ENCODE data around the gene FBN3.

Gene FBN3

DNA sequence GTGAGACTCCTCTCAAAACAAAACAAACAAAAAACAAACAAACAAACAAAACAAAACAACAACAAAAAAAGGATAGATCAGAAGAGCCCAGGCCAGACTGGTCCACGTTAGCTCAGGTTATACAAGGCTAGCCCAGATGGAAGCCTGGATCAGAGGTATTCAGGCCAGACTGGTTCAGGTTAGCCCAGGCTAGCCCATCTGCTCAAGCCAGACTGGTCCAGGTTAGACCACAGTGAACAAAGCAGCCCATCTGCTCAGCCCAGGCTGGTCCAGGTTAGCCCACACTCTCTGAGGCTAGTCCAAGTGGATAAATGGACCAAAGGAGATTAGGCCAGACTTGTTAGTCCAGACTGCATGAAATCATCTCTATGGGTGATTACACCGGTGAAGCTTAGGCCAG lies 55.7 kb downstream of the FBN3 start:
- DNase-seq = no peak

DNA sequence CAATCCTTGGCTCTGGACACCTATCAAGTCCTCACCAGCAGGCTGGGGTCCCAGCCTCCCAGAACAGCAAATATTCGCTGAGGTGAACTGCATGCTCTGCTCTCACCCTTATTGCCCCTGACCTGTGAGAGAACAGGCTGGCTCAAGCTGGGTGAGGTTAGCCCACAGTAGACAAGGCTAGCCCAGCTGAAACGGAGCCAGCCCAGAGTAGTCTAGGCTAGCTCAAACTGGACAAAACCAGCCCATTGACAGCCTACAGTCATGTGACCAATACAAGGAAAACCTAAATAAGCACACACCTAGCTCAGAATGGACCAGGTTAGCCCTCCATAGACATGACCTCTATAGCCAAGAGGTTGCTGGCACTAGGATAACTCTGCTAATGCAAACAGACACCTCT lies 58.4 kb downstream of the FBN3 start:
- no peak for DNase-seq

DNA sequence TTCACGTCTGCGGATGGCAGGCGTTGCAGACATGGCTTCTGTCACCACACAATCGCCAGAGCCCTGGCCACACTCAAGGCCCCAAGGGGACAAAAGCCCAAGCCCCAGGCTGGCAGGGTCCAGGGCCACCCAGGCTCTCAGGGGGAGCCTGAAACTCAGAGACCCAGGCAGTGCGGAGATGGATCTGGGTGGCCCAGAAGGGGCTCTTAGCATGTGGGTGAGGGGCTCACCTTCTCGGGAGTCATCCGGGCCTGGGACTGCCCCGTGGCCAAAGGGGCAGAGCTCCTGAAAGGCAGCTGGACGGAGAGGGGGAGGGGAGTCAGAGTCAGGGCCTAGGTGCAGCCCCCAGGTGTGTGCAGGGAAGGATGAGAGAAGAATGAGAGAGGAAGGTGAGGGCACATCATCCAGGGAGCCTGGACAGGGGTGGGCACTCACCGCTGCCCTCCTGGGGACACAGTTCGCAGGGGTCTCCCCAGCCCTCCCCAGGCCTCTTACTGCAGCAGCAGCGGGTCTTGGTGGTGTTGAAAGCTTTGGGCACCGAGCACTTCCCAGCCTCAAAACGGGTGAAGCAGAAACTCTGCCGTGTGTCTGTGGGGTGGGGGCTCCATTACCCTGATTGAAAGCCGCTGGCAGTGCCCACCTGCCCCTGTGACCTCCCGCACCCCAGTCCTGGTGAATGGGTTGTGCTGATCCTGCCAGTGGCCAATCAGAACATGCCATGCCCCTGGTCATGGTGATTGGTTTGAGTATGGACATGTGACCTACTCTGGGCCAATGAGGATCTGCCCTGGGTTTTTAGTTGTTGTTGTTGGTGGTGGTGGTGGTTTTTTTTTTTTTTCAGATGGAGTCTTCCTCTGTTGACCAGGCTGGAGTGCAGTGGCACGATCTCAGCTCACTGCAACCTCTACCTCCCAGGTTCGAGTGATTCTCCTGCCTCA lies 59.5 kb downstream of the FBN3 start:
- no peak for DNase-seq

DNA sequence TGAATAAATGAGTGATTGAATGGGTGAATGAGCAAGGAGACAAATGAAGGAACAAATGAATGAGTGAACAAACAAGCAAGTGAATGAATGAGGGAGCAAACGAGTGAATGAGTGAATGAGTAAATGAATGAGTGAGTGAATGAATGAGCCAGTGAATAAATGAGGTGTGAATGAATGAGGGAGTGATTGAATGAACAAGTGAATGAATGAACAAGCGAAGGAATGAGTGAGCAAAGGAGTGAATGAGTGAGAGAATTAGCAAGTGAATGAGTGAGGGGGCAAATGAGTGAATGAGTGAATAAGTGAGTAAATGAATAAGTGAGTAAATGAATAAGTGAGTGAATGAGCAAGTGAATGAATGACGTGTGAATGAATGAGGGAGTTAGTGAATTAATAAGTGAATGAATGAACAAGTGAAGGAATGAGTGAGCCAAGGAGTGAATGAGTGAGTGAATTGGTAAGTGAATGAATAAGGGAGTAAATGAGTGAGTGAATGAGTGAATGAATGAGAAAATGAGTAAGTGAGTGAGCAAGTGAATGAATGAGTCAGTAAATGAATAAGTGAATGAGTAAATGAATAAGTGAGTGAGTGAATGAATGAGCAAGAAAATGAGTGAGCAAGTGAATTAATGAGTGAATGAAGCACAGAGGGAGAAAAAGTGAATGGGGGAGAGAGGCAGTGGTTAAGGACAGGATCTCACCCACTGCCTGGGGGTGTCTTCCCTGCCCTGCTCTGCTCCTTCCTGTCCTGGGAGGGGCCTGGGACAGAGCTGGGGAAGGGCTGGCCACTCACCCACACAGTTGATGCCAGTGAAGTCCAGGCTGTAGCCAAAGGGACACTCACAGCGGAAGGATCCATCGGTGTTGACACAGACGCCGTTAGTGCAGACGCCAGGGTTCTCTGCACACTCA lies 60.4 kb downstream of the FBN3 start:
- no peak for DNase-seq

DNA sequence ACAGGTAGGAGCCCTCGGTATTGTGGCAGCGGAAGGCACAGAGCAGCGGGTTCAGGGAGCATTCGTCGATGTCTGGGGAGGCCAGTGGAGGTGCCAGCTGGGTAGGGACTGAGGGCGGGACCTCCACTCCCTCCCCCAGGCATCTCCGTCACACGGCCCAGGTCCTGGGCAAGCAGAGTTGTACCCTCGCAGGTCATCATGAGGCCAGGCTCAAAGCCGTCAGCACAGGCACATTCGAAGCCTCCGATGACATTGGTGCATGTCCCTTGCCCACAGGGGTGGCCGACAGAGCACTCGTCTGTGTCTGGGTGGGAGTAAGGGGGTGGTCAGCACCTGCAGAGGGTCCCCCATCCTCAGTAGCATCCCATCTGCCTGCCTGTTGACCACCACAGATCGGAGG lies 61.5 kb downstream of the FBN3 start:
- no peak for DNase-seq

DNA sequence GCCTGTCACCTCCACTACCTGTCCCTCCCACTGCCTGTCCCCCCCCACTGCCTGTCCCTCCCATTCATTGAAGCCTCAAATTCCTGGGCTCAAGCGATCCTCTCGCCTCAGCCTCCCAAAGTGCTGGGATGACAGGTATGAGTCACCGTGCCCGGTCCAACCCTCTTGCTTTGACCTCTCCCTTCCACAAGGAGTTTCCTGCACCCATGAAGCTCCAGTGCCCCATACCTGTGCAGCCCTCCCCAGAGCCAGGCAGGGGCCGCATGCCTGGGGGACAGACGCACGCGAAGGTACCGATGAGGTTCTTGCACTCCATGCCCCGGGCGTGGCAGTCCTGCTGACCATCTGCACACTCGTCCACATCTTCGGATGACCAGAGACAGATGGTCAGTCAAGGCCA lies 62.5 kb downstream of the FBN3 start:
- DNase-seq = no peak

DNA sequence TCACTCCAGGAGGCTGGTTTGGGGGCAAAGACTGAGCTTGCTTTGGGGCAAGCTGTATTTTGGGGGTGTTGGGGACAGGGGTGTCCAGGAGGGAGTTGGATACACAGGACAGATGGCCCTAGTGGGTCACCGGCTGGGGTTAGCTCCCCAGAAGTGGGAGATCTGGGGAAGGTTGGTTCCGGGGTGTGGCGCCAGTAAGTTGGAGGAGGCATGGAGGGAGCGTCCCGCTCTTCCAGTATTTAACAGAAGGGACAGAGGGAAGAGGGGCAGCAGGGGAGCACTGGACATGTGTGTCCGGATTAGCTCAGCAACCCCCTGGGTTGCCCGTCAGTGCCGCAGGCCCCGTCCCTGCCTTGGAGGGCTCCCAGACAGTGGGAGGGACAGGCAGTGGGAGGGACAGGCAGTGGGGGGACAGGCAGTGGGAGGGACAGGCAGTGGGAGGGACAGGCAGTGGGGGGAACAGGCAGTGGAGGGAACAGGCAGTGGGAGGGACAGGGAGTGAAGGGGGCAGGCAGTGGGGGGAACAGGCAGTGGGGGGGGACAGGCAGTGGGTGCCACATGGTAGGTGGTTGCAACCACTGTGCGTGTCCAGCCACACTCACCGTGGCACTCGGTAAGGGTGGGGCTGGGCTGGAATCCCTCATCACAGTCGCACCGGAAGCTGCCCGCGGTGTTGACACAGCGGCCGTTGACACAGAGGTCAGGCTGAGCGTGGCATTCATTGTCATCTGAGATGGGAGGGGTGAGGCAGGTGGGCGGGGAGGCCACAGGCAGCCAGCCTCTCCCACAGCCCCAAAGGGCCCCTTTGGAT lies 63.6 kb downstream of the FBN3 start:
- DNase-seq = no peak

DNA sequence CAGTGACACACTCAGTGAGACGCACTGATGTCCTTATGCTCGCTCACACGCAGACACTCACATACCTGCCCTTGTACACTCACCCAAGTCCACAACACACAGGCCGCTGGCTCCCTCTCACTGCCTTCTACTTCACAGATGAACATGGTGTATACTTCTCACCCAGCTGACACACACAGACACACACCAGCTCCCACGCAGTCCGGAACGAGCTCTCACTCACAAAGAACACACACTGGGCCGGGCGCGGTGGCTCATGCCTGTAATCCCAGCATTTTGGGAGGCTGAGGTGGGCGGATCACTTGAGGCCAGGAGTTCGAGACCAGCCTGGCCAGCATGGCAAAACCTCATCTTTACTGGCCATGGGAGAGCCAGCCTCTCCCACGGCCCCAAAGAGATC lies 65.2 kb downstream of the FBN3 start:
- DNase-seq = no peak

DNA sequence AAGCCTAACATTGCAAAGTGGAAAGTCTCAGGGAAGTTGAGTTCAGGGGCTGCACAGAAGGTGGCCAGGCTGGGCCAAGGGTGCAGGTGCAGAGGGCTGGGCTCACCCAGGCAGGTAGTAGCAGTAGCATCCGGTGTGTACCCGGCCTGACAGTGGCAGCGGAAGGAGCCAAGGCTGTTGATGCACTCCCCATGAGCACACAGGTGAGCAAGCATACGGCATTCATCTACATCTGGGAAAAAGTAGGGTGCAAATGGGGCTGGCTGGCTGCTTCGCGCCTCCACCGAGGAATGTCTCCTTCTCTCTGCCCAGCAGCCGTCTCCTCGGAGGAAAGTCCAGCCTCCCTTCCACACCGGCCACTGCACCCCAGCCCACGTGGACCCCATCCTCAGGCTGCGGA lies 66.3 kb downstream of the FBN3 start:
- no peak for DNase-seq

DNA sequence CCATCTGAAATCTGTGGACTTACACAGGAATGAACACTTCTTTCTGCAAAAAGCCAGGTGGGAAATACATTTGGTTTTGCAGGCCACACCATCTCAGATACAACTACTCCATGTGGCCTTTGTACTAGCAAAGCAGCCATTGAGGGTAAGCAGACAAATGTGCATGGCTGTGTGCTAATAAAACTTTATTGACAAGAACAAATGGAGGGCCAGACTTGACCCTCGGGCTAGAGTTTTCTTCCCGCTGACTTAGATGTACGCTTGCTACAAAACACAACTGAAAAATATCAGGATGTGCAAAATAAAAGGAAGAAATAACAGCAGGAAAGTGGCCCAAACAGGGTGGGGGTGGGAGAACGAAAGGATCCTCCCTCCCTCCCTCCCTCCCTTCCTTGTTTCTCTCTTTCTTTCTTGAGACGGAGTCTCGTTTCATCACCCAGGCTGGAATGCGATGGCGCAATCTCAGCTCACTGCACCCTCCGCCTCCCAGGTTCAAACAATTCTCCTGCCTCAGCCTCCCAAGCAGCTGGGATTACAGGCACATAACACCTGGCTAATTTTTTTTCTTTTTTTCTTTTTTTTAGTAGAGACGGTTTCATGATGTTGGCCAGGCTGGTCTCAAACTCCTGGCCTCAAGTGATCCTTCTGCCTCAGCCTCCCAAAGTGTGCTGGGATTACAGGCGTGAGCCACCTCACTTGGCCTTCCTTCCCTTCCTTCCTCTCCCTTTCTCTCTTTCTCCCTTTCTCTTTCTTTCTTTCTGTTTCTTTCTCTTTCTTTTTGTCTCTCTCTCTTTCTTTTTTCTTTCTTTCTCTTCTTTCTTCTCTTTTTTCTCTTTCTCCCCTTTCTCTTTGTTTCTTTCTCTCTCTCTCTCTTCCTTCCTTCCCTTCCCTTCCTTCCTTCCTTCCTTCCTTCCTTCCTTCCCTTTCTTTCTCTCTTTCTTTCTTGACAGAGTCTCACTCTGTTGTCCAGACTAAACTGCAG lies 67.5 kb downstream of the FBN3 start:
- DNase-seq = no peak

DNA sequence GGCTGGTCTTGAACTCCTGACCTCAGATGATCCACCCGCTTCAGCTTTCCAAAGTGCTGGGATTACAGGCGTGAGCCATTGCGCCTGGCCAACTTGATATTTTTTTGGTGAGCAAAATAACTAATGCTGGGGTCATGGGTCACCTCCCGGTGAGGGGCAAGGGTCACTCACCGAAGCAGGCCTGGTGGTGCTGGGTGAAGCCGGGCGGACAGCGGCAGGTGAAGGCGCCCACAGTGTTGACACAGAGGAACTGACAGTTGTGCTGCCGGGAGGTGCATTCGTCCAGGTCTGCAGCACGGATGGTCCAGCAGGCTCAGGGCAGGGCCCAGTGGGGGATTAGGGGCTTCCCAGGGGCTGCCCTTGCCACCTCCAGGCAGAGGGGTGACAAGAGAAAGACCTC lies 68.6 kb downstream of the FBN3 start:
- no peak for DNase-seq

DNA sequence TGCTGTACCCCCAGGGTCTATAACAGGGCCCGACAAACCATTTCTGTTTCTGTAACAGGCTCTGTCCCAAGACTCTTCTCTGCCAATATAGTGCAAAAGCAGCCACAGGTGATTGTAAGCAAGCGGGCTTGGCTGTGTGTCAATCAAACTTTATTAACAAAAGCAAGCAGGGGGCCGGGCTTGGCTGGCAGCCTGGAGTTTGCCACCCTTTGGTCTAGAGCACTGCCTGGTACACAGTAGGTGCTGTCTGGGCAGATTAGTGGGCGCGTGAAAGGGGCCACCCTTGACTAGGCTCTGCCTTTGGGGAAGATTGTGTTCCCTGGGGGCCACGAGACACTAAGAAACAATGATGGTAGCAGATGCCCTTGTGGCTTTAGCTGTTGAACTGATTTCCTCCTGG lies 69.4 kb downstream of the FBN3 start:
- no peak for DNase-seq

DNA sequence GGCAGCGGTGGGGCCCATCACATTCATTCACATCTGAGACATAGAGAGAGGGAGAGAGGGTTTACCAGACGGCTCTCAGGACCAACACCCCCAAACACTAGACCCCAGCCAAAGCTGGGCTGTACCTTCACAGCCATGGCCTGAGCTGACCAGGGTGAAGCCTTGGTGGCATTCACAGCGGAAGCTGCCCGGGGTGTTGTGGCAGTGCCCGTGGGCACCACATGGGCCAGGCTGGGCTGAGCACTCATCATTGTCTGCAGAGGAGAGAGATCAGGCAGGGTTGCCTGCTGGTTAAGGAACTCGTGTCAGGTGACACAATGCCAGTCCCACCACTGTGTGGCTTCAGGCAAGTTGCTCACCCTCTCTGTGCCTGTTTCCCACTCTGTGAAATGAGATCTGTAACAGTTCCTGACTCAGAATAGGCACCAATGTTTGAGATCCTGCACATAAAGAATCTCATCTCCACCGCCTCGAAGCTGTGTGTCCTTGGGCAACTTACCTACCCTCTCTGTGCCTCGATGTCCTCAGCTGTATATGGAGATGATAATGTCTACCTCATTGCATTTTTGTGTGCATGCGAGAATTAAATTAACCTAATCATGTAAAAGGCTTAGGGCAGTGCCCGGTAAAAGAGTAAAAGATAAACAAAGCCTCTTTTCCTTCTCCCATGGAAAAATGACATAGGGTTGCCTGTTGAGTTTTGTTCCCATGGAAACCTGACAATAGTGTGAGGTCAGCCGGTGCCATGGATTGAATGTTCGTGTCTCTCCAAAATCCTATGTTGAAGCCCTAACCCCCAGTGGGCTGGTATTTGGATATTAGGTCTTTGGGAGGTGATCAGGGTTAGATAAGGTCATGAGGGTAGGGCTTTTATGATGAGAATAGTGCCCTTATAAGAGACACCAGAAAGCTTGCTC lies 74.0 kb downstream of the FBN3 start:
- DNase-seq = no peak

DNA sequence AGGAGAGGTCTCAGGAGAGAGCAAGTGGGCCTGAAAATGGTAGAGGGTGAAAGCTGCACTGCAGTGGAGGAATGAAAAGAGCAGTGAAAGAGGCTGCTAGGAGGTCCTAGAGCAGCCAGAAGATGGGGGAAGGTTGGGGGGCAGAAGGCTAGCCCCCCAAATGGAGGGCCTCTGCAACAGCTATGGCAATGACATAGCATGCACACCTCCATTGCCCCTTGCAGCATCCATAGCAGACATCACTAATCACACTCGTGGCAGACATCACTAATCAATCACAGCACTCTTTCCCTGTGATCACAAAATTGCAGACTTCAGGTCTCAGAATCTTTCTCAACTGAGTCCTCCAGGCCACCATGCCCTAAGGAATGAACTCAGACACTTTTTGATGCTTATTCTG lies 74.9 kb downstream of the FBN3 start:
- DNase-seq = no peak

DNA sequence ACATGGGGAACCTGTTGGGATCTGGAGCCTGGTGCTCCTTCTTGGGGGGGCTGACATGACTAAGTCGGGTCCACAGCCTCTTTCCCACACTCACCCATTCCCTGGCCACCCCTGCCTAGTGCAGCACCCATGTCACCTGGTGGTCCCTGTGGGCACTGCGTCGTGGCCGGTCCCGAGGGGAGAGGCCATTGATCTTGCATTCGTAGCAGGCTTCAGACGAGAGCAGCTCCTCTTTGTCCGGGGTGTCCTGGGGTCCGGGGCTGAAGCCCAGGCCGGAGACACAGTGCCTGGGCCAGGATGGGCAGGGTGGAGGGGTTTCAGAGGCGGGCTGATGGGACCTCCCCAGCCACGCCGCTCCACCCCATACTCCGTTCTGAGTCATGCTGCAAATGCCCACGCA lies 77.5 kb downstream of the FBN3 start:
- no peak for DNase-seq

DNA sequence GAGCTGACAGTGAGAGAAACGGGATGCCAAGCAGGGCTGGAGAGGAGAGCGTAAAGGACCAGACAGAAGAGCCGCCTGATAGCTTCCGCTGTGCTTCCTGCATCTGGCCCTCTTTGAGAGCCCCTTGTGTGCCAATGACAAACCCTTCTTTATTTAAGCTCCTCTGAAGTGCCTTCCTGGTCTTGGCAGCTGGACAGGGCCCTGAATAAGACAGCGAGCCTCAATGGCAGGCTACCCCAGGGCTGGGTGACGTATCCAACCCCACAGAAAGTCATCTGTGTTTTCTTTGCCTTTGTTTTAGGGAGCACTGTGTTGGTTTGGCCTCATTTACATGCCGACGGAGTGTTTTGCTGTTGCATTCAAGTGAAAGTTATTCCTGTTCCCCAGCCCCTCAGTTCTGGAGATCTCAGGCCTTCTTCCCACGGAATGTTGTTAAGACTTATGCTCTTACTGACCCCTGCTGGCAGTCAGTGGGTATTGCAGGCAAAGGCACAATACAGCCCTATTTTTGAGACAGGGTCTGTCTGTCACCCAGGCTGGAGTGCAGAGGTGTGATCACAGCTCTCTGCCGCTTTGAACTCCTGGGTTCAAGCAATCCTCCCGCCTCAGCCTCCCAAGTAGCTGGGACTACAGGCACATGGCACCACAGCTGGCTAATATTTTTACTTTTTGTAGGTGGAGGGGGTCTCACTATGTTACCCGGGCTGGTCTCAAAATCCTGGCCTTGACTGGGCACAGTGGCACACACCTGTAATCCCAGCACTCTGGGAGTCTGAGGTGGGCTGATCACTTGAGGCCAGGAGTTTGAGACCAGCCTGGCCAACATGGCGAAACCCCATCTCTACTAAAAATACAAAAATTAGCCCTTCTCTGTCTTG lies 80.1 kb downstream of the FBN3 start:
- peak in 18 of 51 donors; percentile 5 to 60 (median 20) for DNase-seq

DNA sequence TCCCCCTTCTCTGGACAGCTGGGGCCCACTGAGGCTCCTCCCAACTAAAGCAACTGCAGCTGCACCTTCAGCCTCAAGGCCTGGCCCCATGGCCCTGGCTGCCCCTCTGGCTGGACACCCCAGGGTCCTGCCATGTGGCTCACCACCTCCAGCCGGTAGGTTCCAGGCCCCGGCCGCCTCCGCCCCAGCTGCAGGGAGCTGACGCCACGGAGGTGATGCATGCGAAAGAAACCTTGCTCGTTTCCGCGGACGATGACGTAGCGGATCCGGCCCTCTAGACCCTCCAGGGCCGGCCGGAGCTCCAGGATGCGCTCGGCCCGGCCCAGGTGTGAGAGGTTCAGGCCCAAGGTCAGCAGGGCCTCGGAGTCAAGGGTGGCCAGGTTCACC lies 83.5 kb downstream of the FBN3 start:
- no peak for DNase-seq
